ENCODE data around the gene SLC11A1.

SLC11A1 gene

GRCh38 chr2:218399391-218400166, 17.5 kb downstream of the SLC11A1 start, which contains the start of gene CTDSP1:
Gene CTDSP1, plus strand, starts transcription at chr2:218399868. Its CDS starts 223 bp downstream, at chr2:218400091.
- TF ChIP-seq, protein P1, sequence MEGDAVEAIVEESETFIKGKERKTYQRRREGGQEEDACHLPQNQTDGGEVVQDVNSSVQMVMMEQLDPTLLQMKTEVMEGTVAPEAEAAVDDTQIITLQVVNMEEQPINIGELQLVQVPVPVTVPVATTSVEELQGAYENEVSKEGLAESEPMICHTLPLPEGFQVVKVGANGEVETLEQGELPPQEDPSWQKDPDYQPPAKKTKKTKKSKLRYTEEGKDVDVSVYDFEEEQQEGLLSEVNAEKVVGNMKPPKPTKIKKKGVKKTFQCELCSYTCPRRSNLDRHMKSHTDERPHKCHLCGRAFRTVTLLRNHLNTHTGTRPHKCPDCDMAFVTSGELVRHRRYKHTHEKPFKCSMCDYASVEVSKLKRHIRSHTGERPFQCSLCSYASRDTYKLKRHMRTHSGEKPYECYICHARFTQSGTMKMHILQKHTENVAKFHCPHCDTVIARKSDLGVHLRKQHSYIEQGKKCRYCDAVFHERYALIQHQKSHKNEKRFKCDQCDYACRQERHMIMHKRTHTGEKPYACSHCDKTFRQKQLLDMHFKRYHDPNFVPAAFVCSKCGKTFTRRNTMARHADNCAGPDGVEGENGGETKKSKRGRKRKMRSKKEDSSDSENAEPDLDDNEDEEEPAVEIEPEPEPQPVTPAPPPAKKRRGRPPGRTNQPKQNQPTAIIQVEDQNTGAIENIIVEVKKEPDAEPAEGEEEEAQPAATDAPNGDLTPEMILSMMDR (IDR thresholded peaks at IDR 0.05; ENCODE audit: extremely low read depth, insufficient read depth, missing control alignments): no peak
- in situ Hi-C loops (cut with MboI; ENCODE audit: low pct_unique_long_range_greater_than_20kb, low sequenced_read_pairs, unreplicated experiment): loop anchor here (10.0 to 25.0 kb wide), 2 partner anchors 245 to 438 kb away; partner anchors contain the start of gene PRKAG3
- peak; percentile 95 for DNase-seq (ENCODE audit: low spot score)

- DNase-seq (ENCODE audit: low spot score): peak; percentile 58
- TF ChIP-seq, protein P1 (IDR thresholded peaks at IDR 0.05; ENCODE audit: extremely low read depth, insufficient read depth, missing control alignments): no peak
- in situ Hi-C loops (cut with MboI; ENCODE audit: low pct_unique_long_range_greater_than_20kb, low sequenced_read_pairs, unreplicated experiment): loop anchor here (10.0 to 25.0 kb wide), 2 partner anchors 244 to 437 kb away; partner anchors contain the start of gene PRKAG3
Measured at GRCh38 chr2:218400167-218400929, 18.3 kb downstream of the SLC11A1 start.

DNA sequence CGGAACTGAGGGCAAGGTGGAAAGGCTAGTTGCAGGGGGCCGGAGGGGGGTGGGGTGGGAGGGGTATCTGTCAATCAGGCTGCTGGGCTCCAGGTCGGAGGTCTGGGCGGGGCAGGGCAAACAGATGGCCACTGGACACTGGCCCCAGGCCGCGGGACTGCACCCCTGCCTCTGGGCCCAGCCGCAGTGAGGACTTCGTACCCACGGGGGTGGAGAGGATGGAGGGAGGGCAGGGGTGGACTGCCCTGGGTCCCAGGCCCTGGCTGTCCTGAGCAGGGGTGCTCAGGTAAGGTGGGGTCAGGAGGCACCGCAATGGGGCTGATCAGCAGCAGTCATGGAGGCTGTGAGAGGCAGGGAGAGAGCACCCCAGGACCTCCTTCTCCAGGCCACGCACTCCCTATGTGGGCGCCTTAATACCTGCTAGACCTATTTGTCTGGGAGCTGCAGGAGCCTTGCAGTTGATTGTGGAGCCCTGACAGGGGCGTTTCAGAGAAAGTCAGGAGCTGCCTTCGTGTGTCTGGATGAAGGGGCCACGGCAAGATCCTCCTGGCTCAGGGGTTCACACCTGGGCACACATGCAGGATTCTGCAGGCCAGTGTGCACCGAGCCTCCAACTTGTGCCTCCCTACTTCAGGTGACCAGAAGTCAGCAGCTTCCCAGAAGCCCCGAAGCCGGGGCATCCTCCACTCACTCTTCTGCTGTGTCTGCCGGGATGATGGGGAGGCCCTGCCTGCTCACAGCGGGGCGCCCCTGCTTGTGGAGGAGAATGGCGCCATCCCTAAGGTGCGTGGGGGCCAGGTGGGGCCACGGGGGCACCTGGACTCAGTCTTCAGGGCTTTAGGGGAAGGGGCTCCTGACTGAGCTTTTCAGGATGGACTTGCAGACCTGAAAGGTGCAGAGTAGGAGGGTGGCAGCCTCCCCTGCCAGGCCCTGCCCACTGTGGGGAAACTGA, 19.1 kb downstream of the SLC11A1 start:
- in situ Hi-C loops (cut with MboI; ENCODE audit: low pct_unique_long_range_greater_than_20kb, low sequenced_read_pairs, unreplicated experiment): loop anchor here (10.0 to 25.0 kb wide), 2 partner anchors 244 to 436 kb away; partner anchors contain the start of gene PRKAG3
- TF ChIP-seq, protein P1 (IDR thresholded peaks at IDR 0.05; ENCODE audit: extremely low read depth, insufficient read depth, missing control alignments): no peak
- DNase-seq (ENCODE audit: low spot score): no peak

DNA sequence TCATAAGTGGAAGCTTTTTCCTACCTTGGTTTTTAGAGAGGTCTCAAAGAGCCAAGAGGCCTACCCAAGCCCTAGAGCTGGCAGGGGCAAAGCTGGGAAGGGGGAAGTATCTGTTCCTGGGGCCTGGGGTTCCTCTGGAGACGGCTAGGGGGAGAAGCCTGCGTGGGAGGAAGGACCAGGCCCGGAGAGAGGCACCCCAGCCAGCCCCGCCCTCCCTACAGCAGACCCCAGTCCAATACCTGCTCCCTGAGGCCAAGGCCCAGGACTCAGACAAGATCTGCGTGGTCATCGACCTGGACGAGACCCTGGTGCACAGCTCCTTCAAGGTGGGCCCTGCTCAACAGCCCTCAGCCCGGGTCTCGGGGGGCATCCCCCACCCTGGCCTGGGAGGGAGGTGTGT, 19.8 kb downstream of the SLC11A1 start:
- no peak for DNase-seq (ENCODE audit: low spot score)
- TF ChIP-seq, protein P1 (IDR thresholded peaks at IDR 0.05; ENCODE audit: extremely low read depth, insufficient read depth, missing control alignments): no peak
- in situ Hi-C loops (cut with MboI; ENCODE audit: low pct_unique_long_range_greater_than_20kb, low sequenced_read_pairs, unreplicated experiment): loop anchor here (10.0 to 25.0 kb wide), 2 partner anchors 243 to 435 kb away; partner anchors contain the start of gene PRKAG3

- TF ChIP-seq, protein P1 (IDR thresholded peaks at IDR 0.05; ENCODE audit: extremely low read depth, insufficient read depth, missing control alignments): no peak
- in situ Hi-C loops (cut with MboI; ENCODE audit: low pct_unique_long_range_greater_than_20kb, low sequenced_read_pairs, unreplicated experiment): loop anchor here (10.0 to 25.0 kb wide), 2 partner anchors 242 to 435 kb away; partner anchors contain the start of gene PRKAG3
- DNase-seq (ENCODE audit: low spot score): no peak
Measured at GRCh38 chr2:218402491-218402901, 20.4 kb downstream of the SLC11A1 start.

Measured in GM13977 (cell line).